Measurements from ENCODE around the gene MRGPRF.

DNA sequence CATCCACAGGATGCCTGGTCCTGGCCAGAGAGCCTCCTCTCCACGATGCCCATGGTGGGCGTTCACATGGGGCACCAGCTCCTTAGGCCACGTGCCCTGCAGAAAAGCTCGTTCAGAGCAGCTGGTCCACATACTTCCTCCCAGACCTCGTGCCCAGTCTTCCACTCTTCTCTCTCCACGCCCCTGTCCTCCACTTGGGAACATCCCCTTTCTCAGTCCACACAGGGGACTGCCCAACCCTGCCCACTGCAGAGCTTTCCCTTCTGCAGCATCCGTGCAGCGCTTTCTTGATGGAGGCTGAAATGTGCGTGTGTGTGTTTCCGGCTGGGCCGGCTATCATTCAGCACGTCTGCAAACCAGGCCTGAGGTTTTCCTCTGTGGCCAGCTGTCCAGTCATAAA, 46.9 kb upstream of the MRGPRF start:
- TF ChIP-seq, protein P1, sequence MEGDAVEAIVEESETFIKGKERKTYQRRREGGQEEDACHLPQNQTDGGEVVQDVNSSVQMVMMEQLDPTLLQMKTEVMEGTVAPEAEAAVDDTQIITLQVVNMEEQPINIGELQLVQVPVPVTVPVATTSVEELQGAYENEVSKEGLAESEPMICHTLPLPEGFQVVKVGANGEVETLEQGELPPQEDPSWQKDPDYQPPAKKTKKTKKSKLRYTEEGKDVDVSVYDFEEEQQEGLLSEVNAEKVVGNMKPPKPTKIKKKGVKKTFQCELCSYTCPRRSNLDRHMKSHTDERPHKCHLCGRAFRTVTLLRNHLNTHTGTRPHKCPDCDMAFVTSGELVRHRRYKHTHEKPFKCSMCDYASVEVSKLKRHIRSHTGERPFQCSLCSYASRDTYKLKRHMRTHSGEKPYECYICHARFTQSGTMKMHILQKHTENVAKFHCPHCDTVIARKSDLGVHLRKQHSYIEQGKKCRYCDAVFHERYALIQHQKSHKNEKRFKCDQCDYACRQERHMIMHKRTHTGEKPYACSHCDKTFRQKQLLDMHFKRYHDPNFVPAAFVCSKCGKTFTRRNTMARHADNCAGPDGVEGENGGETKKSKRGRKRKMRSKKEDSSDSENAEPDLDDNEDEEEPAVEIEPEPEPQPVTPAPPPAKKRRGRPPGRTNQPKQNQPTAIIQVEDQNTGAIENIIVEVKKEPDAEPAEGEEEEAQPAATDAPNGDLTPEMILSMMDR (IDR thresholded peaks at IDR 0.05 in 8 of 11, conservative IDR thresholded peaks at IDR 0.05 in 3 of 11) = no peak
- TF ChIP-seq POLR2A (IDR thresholded peaks at IDR 0.05) = no peak
- no peak for TF ChIP-seq POLR2AphosphoS5 (IDR thresholded peaks at IDR 0.05)

All from spleen (tissue), 7 donors.